Stimulated activated CD8-positive, alpha-beta memory T cell treated with anti-CD3 and anti-CD28 coated beads, Interleukin-7, amount 100 ng/mL, for 24 hours (primary cell): Measurements from ENCODE around the gene CABP1.

Experiments used
- DNase-seq: peaks from one replicate; pipeline ENCODE4 v3.0.0-alpha.2; 2020; ENCODE audit warnings: low read depth

Gene CABP1

DNA sequence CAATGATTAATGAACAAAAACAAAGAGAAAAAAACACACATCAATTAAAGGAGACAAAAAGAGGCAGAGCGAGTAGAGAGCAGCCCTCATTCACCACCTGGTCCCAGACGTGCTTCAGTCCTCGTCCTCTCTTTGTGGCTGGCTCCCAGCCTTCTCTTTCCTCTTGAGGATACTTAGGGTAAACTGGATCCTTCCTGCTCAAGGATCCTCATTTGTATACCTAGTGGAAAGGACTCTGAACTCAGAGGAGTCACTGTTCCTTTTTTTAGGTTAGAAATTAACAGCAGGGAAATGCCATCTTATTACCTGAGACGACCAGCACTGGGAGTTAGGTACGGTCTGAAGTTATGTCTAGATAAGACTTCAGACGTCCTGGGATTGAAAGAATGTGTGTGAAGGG lies 56.2 kb downstream of the CABP1 start:
- DNase-seq = no peak

DNA sequence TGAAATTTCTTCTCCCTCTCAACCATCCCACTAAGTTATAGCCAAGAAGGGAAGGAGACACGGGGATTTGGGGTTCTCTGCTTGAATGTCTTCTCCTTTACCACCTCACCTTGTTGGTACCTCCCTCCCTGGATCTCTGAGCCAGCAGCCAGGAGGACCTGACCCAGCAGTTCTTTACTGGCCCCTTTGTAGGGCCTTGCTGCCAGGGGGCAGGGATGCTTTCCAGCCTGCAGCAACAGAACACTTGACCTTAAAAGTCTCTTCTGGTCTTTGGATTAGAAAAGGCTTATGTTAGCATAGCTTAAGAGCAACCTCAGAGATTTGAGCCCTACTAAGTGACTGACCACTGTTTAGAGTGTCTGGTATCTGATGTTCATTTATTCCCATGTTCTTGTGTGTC lies 56.9 kb downstream of the CABP1 start:
- DNase-seq = no peak

DNA sequence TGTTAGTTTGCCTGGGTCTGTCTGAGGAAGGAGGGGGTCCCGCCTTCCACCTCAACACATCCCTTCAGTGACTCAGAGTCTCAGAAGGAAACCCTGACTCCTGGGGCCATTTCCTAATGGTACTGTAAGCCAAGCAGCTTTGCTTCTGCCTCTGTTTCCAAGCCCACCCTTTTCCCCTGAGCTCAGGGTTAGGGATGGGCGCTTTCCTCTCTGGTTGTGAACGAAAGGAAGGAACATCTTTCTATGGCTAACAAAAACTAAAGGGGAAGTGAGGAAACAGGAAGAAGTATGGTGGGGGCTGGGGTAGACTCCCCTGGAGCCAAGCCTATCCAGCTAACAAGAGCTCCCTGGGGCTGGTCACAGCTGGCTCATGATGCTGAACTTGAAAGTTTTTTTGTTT lies 58.2 kb downstream of the CABP1 start:
- no peak for DNase-seq

DNA sequence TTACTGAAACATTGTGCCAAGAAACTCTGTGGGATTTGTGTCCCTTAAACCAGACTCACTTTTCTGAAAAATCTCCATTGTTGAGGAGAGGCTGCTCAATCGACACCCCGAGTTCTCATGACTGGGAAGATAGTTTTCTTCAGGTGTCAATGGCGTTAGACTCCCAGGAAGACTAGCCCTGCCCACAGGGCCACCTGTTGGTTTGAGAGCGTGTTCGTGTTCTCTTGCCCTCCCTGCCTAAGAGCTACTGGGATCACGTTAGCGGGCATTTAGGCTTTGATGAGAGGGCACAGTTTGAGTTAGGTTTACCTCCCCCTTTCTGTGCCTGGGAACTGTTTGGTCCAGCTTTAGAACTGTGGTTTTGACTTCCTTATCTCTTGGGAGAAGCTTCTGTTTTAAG lies 59.1 kb downstream of the CABP1 start:
- no peak for DNase-seq

DNA sequence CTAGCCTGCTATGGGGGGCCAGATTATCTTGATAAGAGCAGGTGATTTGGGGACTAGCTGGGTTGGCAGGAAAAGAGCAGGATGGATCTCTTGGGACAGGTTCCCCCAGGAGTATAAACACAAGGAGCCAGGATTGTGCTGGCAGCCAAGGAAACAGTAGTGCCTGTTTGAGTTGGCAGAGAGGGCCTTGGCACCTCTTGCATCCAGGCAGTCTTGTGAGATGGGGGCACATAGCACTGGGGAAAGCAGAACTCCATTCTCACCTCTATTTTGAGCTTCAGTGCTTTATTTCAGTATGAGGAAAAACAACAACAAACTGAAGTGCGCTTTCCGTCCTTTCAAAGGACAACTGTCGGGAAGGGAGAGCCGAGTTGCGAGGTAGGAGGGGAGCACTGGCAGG lies 60.5 kb downstream of the CABP1 start:
- no peak for DNase-seq

DNA sequence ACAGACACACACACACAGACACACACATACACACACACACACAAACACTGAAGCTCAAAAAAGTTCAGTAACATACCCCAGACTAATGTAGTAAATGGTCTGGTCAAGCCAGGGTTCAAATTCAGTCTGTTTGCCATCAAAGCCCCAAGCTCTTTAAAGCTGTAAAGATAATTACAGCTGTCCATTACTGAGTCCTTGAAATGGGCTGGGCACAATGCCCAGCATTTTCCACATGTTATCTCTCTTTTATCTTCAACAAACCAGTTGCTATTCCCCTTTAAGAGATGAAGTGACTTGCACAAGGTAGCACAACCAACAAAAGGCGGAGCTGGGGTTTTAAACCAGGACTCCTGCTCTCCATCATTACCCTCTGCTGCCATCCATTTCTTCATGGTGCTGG lies 62.2 kb downstream of the CABP1 start:
- DNase-seq = no peak

DNA sequence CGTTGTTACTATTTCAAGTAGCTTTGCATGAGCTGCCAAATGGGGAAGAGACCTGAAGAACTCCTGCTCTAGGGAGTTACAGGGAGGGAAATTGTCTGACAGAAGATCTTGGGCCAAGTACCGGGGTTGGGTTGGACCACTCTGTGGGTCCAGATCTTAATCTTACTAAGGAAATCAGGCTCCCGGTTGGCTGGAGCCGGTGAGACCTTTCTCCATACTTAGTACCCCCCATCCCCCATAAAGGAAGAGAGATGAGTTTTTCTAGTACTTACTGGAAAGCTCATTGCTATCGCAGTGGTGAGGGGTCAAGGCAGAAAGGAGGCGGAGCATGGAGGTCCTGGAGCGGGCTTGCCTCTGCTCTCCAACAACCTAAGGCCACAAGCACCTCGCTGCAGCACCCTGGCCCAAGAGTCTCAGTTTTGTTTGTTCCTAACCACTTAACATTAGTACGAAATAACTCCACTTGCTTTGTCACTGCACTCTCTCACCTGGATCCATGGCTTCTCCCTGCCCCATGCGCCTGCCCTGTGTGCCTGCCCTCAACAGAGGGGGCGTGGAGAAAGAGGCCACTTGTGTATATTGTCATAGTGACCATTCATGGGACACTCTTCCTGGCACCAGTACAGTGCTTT lies 63.0 kb downstream of the CABP1 start:
- DNase-seq = no peak

DNA sequence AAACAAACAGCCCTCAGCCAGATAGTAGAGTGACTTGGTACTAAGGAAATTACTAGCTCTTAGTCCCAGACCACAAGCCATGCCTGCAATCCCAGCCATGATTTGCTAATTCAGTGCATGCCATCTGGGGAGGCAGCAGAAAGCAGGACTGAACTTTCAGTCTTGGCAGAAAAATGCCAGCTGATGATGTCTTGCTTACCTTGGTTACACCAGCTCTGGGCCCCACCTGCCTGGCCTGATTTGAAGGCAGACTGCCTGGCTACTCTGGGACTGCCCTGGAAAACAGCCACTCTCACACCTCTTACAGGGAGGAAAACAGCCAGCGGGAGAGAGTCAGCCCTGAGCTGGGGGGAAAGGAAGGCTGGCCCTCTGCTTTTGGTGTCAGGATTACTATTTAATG lies 65.2 kb downstream of the CABP1 start:
- DNase-seq = no peak

DNA sequence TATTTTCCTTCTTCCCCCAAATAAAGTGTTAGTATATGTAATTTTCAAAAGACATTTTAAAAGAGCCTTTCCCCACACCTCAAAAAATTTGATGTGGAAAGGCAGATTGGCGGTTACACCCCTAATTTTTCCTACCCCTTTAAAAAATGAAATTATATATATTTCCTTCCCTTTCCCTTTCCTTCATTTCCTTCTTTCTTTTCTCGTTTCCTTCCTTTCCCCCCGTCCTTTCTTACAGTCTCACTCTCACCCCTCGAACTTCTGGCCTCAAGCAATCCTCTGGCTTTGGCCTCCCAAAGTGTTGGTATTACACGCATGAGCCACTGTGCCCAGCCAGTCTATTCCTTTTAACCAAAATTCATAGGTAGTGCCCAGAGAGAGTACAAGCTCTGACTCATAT lies 65.6 kb downstream of the CABP1 start:
- DNase-seq = no peak

DNA sequence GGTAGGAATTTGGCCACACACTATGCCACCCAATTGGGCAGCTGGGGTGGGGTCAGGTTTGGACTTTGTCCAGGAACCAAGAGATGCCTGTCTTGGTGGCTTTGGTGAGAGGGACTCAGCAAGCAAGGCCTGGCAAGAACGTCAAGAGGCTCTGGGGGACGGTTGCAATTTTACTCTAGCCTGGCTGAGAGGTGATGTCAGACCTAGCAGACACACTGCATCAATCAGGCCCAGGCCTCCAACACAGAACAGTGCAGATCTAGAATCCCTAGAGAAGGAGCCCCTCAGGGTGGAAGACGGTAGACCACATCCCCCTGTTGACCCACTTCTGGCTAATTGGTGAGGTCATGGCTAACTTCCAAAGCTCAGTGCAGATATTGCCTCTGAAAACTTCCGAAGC lies 68.2 kb downstream of the CABP1 start:
- DNase-seq = no peak

DNA sequence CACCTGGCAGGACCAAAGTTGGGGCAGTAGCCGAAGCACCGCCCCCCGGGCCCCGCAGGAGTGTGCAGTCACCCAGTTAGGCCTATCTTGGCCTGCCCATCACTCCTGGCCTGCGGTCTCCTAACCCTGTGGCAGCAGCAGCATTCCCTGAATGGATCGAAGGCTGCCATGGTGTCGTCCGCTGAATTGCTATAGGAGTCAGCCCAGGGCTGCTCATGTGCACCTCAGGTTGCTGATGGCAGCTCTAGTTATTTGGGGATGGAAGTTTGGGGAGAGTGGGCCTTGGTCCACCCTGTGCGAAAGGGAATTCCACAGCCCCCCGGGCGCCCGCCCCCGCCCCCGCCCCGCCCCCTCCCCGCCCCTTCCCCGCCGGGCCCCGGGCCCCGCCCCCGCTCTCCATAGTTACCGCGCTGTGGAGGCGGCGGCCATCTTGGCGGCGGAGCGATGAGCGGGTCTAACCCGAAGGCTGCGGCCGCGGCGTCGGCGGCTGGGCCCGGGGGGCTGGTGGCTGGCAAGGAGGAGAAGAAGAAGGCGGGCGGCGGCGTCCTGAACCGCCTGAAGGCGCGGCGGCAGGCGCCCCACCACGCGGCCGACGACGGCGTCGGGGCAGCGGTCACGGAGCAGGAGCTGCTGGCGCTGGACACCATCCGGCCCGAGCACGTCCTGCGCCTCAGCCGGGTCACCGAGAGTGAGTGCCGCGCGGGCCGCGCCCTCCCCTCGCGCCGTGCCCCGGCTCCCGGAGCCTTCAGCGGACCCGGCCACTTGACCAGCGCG lies 69.8 kb downstream of the CABP1 start, which contains the start of gene UNC119B:
UNC119B (plus strand) TSS at position 428 of the 774 bp plus-strand sequence; CDS start at position 445, 17 bp downstream.
- peak; percentile 56 for DNase-seq

DNA sequence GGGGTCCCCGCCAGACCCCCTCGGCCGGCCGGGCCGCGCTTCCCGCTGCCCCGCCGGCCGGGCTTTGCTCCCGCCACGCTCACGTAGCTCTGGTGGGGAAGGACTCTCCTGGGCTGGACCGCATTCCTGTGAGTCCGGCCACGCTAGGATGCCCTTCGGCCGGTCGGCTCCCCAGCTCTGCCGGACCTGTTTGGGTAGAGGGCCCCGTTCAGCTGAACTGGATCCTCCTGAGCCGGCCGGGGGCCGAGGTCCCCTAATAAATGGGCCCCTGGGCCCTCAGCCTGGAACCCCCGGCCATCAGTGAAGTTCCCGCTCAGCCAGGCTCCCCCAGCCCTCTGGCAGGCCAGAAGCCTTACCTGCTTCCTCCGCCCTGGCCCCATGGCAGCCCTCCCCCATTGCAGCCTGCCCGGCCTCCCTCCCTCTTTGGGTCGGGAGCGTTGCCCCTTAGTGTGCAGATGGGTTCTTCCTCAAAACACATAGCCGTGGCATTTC lies 70.4 kb downstream of the CABP1 start:
- DNase-seq = no peak

DNA sequence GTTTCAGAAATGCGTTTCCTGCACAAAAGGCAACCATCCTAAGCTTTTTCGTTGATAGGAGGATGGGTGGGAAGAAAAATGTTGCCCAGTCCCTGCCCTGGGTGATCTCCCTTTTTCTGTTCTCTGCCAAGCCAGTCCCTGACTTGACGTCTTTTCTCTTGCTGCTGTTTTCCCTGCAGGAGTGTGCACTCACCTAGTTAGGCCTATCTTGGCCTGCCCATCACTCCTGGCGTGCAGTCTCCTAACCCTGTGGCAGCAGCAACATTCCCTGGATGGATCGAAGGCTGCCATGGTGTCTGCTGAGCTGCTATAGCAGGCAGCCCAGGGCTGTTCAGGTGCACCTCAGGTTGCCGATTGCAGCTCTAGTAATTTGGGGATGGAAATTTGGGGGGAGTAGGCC lies 71.0 kb downstream of the CABP1 start:
- DNase-seq = no peak

DNA sequence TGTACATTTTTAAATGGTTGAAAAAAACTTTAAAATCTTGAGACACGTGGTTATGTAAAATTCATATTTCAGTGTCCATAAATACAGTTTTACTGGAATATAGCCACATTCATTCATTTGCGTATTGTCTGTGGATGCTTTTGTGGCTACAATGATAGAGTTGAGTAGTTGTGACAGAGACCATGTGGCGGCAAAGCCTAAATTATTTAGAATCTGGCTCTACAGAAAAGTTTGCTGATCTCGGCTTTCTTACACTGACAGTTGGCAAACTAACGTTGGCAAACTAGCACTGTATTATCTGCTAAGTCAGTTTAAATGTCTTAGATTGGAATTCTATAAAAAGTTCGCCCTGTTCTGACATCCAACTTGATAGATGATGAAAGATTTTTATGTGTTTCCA lies 72.2 kb downstream of the CABP1 start:
- no peak for DNase-seq

DNA sequence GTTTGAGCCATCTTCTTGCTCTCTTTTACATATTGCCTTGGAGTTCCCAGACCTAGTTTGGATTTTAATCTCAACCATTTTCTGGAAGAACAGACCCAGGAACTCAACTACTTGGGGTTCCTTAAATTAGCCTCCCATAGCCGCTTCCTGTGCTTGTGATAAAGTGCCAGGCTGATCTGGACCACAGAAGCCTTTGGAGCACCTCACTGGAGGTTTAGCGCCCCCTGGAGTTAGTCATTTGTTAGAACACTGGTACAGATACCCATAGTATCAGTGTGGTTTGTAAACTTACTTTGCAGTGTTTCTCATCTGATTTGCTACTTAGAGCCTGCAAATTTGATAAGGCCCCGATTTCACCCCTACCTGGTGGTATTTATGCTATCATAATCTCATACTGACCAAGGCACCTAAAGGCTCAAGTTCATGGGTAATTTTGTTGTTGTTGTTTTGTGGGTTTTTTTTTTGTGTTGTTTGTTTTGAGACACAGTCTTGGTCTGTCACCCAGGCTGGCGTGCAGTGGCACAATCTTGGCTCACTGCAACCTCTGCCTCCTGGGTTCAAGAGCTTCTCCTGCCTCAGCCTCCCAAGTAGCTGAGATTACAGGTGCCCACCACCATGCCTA lies 73.5 kb downstream of the CABP1 start:
- peak; percentile 40 for DNase-seq
